ENCODE data around the gene MRPS35.

GRCh38 chr12:27696293-27696652 is 14.4 kb upstream of the MRPS35 start, which contains the start of gene REP15:
- TF ChIP-seq YY1 (IDR thresholded peaks at IDR 0.05; ENCODE audit: insufficient read depth, insufficient read length): no peak
- no peak for TF ChIP-seq ZNF274 (IDR thresholded peaks at IDR 0.05; ENCODE audit: low read depth, low read length)
- no peak for TF ChIP-seq SUZ12 (IDR thresholded peaks at IDR 0.05; ENCODE audit: extremely low read depth, insufficient read depth, insufficient read length)
